HepG2 (cell line): ENCODE data around the gene FKBP9.

Source experiments
- RAD51 ChIP-seq: fragments of 450-650 bp; IDR thresholded peaks from 2 replicates; pipeline ENCODE4 v1.6.1; 2016; ENCODE audit warnings: borderline replicate concordance
- ZFX ChIP-seq: sonication (generic); formaldehyde crosslinking; IDR thresholded peaks from 2 replicates; pipeline ENCODE4 v1.4.0; 2020; ENCODE audit warnings: mild to moderate bottlenecking, low read depth, missing genetic modification reagents, moderate library complexity
- ZNF891 ChIP-seq: sonication (generic); formaldehyde crosslinking; IDR thresholded peaks from 2 replicates; pipeline ENCODE4 v1.5.0; 2020; ENCODE audit warnings: mild to moderate bottlenecking, missing genetic modification reagents

DNA sequence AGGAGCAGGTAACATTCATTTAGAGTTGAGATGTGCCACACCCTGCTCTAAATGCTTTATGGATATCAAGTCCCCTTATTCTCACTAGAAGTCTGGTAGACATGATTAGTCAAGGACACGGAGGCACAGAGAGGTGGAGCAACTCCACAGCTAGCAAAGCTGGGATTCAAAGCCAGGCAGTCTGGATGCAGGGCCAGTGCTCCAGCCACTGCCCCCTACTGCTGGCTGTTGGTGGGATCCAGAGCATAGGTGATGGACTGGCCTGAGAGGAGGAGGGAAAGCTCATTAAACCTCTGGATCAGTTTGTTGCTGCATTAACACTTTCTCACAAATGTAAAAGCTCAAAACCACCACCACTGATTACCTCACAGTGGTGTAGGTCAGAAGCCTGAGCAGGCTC, 43.1 kb upstream of the FKBP9 start:
- no peak for TF ChIP-seq RAD51
- TF ChIP-seq ZFX (CRISPR knock-in tag): no peak
- TF ChIP-seq ZNF891: no peak
